Suprapubic skin (tissue), 4 donors: ENCODE data around the gene PFKP.

ENCODE experiments used
- EP300 ChIP-seq: sonication (generic); formaldehyde crosslinking; IDR thresholded peaks from one replicate; pipeline ENCODE4 v1.6.1; 2017; ENCODE audit warnings: antibody characterized with exemption
- POLR2A ChIP-seq, 2 donors: fragments of 450-650 bp; IDR thresholded peaks; one replicate each; pipeline ENCODE4 v1.6.1; 2017; ENCODE audit warnings: antibody characterized with exemption in 2 of 2, mild to moderate bottlenecking in 2 of 2, moderate library complexity in 2 of 2
- POLR2AphosphoS5 ChIP-seq, 3 donors: sonication (generic); formaldehyde crosslinking; IDR thresholded peaks; one replicate each; pipeline ENCODE4 v1.6.1; 2017; ENCODE audit warnings: antibody characterized with exemption in 3 of 3
- TF ChIP-seq, protein P1 (sequence below), 2 donors: fragments of 200-600 bp in 1 of 2; fragments of 450-650 bp in 1 of 2; sonication (generic) in 1 of 2; IDR thresholded peaks; one replicate each; pipeline ENCODE4 v1.5.1; 2016 to 2019; ENCODE audit warnings: antibody characterized with exemption in 2 of 2, mild to moderate bottlenecking in 1 of 2, moderate library complexity in 1 of 2

DNA sequence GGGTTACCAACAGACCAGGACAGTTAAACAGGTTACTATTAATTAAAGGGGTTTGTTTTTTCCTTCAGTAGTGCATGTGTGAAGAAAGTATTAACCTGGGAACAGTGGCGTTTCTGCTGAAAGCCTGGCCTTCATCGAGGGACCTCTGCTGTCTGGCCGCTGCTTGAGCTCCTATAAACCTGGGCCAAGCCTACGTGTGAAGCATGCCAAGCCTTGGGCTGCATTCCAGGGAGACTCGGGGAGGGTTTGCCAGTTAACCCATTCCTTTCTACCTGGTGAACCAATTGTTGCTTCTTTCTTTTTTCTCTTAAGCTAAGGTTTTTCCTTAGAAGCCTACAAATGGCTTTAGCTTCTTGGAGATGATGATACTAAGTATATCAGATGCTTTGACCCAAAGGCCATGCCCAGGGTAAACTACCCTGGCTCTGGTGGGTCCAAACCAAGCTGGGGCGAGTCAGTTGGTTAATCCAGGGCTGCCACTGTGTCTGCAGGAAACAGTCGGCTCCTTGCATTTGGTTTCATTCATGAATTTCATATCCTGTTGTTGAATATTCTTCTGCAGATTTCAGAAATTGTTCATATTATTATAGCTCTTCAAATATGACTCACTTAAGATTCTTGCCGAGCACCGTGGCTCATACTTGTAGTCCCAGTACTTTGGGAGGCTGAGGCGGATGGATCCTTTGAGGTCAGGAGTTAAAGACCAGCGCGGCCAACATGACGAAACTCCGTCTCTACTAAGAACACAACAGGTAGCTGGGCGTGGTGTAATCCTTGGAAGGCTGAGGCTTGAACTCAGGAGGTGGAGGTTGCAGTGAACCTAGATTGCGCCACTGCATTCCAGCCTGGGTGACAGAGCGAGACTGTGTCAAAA, 23.8 kb downstream of the PFKP start:
- TF ChIP-seq POLR2A (IDR thresholded peaks at IDR 0.05) (no peak), POLR2AphosphoS5 (IDR thresholded peaks at IDR 0.05) (no peak), EP300 (no peak)
- TF ChIP-seq, protein P1, sequence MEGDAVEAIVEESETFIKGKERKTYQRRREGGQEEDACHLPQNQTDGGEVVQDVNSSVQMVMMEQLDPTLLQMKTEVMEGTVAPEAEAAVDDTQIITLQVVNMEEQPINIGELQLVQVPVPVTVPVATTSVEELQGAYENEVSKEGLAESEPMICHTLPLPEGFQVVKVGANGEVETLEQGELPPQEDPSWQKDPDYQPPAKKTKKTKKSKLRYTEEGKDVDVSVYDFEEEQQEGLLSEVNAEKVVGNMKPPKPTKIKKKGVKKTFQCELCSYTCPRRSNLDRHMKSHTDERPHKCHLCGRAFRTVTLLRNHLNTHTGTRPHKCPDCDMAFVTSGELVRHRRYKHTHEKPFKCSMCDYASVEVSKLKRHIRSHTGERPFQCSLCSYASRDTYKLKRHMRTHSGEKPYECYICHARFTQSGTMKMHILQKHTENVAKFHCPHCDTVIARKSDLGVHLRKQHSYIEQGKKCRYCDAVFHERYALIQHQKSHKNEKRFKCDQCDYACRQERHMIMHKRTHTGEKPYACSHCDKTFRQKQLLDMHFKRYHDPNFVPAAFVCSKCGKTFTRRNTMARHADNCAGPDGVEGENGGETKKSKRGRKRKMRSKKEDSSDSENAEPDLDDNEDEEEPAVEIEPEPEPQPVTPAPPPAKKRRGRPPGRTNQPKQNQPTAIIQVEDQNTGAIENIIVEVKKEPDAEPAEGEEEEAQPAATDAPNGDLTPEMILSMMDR (IDR thresholded peaks at IDR 0.05), result no peak
